HG03025 (cell line): Measurements from ENCODE around the gene RAB27A.
"Not testable (repeated sequence)": the region's sequence is repeated elsewhere in the genome, so short reads cannot be mapped to it uniquely, and the experiment has no call there.

ENCODE experiments used
- ATAC-seq: cut with Tn5 transposase; IDR thresholded peaks from one replicate; pipeline ENCODE4 v1.9.1; 2021; ENCODE audit warnings: mild to moderate bottlenecking, moderate library complexity; ENCODE audit not compliant: unreplicated experiment, low FRiP score

The RAB27A gene

GRCh38 chr15:55289746-55290527 is at the start of gene RAB27A:
TSS of gene RAB27A (minus strand) at chr15:55289813. CDS start at chr15:55234934, 54,879 bp downstream.
- ATAC-seq: peak; percentile 63

DNA sequence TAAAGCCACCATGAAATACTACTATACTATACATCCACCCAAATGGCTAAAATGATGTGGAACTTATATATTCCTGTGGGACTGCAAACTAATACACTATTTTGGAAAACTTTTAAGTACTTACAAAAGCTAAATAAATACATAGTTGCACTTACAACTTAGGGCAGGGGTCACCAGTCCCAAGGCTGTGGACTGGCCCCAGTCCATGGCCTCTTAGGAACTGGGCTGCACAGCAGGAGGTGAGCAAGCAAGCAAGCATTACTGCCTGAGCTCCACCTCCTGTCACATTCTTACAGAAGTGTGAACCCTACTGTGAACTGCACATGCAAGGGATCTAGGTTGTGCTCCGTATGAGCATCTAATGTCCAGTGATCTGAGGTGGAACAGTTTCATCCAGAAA is 47.5 kb upstream of the RAB27A start:
- ATAC-seq: no peak

DNA sequence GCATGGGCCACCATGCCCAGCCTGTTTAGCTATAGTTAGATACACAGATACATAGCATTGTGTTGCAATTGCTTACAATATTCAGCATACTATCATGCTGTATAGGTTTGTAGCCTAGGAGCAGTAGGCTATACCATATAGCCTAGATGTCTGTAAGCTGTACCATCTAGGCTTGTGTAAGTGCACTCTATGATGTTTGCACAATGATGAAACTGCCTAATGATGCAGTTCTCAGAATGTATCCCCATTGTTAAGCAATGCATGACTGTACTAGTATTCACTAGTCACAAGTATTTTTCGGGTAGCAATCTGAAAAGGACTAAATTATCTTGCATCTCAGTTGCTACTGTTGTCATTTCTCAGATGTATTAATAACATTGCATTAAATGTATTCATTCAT is 45.4 kb upstream of the RAB27A start:
- ATAC-seq: no peak

GRCh38 chr15:55334371-55334770 is 44.8 kb upstream of the RAB27A start:
- no peak for ATAC-seq

- no peak for ATAC-seq
Measured at GRCh38 chr15:55327387-55327786, 37.8 kb upstream of the RAB27A start.

GRCh38 chr15:55322467-55322866 is 32.9 kb upstream of the RAB27A start:
- no peak for ATAC-seq

DNA sequence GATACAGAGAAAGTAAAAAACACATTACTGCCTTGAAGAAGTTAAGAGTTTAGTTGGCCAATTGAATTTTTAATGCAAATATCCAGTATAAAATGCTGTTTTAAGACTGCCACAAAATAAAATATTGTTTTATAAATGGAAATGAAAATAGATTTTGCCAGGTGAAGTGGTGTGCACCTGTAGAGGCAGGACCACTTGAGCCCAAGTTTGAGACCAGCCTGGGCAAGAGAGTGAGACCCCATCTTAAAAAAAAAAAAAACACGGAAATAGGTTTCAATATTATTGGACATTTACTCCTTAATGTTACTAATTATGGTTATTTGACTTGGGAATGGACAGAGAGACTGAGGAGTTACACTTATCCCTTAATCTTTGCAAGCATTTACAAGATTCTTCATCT is 31.4 kb upstream of the RAB27A start:
- no peak for ATAC-seq

GRCh38 chr15:55320238-55320550 is 30.6 kb upstream of the RAB27A start:
- ATAC-seq: no peak

DNA sequence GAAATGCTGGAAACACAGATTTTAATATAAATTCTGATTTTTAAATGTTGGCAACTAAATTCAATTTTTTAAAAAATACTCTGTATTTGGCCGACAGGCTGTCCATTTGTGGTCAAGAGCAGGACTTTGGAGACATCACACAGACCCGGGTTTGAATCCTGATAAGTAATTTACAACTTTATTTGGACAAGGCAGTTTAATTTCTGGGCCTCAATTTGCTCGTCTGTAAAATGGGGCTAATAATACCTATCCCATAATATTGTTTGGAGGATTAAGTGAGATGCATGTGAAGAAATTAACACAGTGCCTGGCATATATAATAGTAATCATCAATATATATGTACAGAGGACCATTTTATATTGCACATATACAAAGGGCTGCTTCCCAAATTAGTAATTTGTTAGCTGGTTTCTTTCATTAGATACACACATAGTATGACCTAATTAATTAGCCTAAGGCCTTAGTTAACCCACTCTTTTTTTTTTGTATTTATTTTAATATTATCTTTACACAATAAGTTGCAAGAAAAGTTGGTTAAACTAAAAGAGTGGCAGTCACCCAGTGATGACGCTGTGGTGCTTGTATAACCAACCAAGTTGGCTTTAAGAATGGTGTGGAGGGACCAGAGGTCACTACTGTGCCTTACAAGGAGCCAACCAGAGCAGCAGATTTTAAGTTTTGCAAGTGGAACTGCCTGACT is 30.1 kb upstream of the RAB27A start:
- no peak for ATAC-seq

DNA sequence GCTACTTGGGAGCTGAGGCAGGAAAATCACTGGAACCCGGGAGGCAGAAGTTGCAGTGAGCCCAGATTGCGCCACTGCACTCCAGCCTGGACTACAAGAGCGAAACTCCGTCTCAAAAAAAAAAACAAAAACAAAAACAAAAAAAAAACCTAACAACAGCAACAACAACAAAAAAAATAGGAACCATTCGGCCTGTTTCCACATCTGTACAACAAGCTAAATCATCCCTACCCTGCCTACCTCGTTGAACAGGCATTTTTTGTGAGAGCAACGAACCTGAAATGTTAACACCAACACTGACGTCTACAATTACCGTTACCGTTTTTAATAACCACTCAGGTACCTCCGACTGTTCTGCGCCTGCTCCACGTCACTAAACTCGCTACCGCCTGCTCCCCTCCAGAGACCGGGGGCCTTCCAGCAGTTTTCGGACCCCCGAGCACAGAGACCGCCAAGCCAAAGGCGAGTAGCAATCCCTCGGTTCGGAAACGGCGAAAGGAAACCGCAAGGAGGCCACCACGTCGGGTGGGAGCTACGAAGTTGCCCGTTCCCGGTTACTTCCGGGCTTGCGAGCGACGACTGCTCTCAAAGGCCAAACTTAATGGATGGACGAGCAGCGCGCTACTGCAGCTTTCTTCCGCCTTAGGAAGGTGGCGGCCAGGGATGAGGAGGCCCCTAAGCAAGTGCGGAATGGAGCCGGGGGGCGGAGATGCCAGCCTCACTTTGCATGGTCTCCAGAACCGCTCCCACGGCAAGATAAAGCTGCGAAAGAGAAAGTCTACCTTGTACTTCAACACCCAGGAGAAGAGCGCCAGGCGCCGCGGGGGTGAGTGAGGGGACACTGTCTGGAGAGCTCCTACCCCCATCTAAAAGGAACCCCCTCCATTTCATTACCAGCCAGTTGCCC is 29.2 kb upstream of the RAB27A start, which contains the start of the genes PIGB and PIGBOS1:
Gene PIGB, plus strand, starts transcription at position 635 of the 907 bp plus-strand sequence. Its CDS starts 29 bp downstream, at position 664.
Gene PIGBOS1, minus strand, starts transcription at position 536 of the 907 bp plus-strand sequence. CDS start 1,331 bp downstream, outside the sequence.
- peak; percentile 94 for ATAC-seq

DNA sequence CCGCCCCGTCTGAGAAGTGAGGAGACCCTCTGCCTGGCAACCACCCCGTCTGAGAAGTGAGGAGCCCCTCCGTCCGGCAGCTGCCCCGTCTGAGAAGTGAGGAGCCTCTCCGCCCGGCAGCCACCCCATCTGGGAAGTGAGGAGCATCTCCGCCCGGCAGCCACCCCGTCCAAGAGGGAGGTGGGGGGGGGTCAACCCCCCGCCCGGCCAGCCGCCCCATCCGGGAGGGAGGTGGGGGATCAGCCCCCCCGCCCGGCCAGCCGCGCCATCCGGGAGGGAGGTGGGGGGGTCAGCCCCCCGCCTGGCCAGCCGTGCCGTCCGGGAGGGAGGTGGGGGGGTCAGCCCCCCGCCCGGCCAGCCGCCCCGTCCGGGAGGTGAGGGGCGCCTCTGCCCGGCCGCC is 13.2 kb upstream of the RAB27A start:
- ATAC-seq: not testable (repeated sequence)

DNA sequence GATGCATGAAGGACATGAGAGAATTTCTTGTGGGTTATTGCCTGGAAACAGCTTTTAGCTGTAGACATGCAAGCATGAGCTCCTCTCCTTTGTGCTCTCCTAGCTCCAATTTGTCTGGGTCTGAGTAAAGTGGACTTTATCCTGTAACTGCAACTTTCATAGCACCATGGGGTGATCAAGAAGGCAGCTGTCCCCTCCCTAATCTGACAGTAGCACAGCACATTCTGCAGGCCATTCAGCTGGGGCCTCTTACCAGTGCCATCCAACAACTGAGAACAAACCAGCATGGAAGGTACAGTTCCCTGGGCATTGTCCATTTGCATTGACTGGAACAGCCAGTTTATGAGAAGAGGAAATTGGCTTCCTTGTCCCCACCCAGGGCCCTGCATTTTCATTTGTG is 7.7 kb upstream of the RAB27A start:
- ATAC-seq: no peak

- peak; percentile 58 for ATAC-seq
Measured at GRCh38 chr15:55290528-55291057, 980 bp upstream of the RAB27A start.

DNA sequence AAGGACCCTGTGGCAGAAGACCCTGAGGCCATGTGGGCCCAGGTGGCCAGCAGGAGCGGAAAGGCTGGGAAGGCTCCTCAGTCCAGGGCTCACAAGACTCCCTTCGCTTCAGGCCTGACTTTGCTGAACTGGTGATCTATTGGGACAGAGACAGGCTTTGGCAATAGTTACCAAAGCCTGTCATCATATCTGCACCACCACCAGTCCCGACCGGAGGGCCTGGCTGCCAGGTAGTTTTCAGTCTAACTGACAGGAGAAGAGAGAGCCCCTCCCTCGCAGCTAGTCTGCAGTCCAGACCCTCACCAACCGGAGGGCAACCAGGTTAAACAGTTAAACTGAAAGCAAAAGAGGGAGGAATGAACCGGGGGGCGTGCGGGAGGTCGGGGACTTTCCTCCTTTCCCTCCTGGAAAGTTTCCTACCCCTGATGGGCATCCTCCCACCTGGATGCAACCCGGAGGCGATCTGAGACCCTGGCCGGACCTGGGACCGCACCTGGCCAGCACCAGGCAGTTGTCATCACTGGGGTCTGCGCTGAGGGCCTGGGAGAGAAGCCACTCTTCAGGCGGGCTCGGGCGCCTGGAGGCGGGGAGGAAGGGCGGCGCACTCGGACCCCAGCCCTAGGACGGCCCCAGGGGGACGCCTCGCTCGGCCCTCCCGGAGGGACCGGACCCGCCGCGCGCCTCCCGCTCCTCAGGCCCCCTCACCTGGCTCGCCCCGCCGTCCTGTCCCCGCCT is 435 bp downstream of the RAB27A start:
- peak; percentile 41 for ATAC-seq

DNA sequence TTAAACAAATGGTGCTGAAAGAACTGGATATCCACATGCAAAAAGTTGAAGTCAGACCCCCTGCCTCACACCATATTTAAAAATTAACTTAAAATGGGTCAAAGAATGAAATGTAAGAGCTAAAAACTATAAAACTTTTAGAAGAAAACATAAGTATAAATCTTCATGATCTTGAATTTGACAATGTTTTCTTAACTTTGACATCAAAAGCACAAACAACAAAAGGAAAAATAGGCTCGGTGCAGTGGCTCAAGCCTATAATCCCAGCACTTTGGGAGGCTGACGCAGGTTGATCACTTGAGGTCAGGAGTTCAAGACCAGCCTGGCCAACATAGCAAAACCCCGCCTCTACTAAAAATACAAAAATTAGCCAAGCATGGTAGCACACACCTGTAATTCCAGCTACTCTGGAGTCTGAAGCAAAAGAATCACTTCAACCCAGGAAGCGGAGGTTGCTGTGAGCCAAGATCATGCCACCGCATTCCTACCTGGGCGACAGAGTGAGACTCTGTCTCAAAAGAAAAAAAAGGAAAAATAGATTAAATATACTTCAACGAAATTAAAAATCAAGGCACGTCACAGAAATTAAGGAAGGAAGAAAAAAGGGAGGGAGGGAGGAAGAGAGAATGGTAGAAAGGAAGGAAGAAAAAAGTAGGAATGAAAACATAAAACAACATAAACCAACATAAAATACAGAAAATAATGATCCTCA is 1.5 kb downstream of the RAB27A start:
- ATAC-seq: no peak

GRCh38 chr15:55286442-55287189 is 3.0 kb downstream of the RAB27A start:
- not testable (repeated sequence) for ATAC-seq

DNA sequence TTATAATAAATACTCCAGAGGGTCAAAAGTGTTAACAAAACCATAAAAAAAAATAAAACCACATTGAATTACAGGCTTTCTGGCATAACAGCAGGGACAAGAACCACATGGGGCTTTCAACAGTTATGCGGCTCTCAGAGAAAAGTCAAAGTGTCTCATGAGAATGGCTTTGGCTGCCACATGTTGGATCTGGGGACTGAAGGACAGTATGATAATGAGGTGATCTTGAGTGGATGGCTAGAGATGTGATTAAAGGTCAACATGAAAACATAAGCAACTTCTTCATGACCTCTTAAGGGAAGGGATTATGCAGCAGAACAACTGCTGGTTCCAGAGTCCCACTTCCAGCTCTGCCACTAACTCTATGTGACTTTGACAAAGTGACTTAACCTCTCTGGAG is 5.2 kb downstream of the RAB27A start:
- no peak for ATAC-seq

DNA sequence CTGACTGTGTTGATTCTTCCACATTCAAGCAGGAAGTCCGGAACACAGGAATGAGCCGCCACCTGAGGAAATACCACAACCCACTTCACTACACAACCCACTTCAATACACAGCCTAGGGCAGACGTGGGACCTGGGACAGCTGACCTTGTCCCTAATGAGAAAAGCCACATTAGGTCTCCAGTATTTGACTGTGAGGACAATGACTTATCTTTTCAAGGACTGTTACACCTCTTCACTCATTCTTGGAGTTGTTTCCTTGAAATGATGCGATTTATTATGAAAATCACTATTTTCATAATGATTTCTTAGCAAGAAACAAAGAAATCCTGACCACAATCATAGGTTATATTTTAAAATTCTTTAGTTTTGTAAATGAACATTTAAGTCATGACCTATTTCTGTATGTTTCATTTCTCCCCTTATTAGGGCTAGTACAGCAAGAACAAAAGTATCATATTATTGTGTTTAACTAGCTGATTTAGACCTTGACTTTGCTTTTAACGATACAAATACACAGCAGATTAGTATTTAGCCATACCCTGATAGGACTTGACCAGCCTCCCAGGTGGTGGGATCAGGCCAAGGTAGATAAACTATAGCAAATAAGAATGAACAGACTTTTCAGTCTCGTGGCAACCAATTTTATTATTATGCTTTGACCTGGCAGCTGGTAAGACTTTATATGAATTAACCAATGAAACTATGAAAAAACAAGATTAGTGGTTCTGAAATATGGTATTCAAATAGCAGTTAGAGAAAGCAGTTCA is 6.0 kb downstream of the RAB27A start:
- ATAC-seq: no peak
